Activated CD8-positive, alpha-beta T cell treated with anti-CD3 and anti-CD28 coated beads for 36 hours (primary cell): ENCODE data around the gene QSOX2. TPM values are rescaled to one million over a fixed set of nuclear protein-coding genes. Genes with fewer than 3 reads are reported as not detected.

Source experiments
- ATAC-seq: fragments of 200-7000 bp; cut with Tn5 transposase; one replicate; pipeline ENCODE4 v1.10.0; 2021; ENCODE audit warnings: mild to moderate bottlenecking, moderate library complexity
- CTCF ChIA-PET: fragments of 350-600 bp; sonication (Branson Sonifier 250); formaldehyde crosslinking; loops from one replicate; lab custom pipeline; 2021; ENCODE audit warnings: antibody characterized with exemption; lab: Charles Lee
- POLR2A ChIA-PET: fragments of 350-600 bp; sonication (Branson Sonifier 250); formaldehyde crosslinking; loops from one replicate; lab custom pipeline; 2021; ENCODE audit warnings: antibody characterized with exemption; lab: Charles Lee
- DNase-seq: peaks from one replicate; pipeline ENCODE4 v3.0.0-alpha.2; 2020
- H3K27ac Mint-ChIP-seq: one replicate; pipeline ENCODE4 v1.8.0; 2021; ENCODE audit warnings: mild to moderate bottlenecking, mixed read lengths
- H3K27me3 Mint-ChIP-seq: one replicate; pipeline ENCODE4 v1.8.0; 2021; ENCODE audit warnings: mixed read lengths
- H3K36me3 Mint-ChIP-seq: one replicate; pipeline ENCODE4 v1.8.0; 2021; ENCODE audit warnings: low read depth, mixed read lengths
- H3K4me1 Mint-ChIP-seq: one replicate; pipeline ENCODE4 v1.8.0; 2021; ENCODE audit warnings: low read depth, mixed read lengths
- H3K4me3 Mint-ChIP-seq: one replicate; pipeline ENCODE4 v1.8.0; 2021; ENCODE audit warnings: mild to moderate bottlenecking, moderate library complexity, mixed read lengths
- H3K9me3 Mint-ChIP-seq: one replicate; pipeline ENCODE4 v1.8.0; 2021; ENCODE audit warnings: mixed read lengths
- intact Hi-C: fragments of 100-400 bp; cut with micrococcal nuclease; formaldehyde crosslinking; loops from one replicate; pipeline ENCODE4 v1.10.0; 2022
- total RNA-seq, 2 experiments: library from RNA; stranded (reverse); gene quantifications; one replicate each; pipeline ENCODE4 v1.2.3, GENCODE V29; 2021
- TF ChIP-seq, protein P1 (sequence below): fragments of 200-600 bp; IDR thresholded peaks from one replicate; pipeline ENCODE4 v1.8.0; 2022; ENCODE audit warnings: antibody characterized with exemption, mild to moderate bottlenecking

Gene QSOX2, protein sequence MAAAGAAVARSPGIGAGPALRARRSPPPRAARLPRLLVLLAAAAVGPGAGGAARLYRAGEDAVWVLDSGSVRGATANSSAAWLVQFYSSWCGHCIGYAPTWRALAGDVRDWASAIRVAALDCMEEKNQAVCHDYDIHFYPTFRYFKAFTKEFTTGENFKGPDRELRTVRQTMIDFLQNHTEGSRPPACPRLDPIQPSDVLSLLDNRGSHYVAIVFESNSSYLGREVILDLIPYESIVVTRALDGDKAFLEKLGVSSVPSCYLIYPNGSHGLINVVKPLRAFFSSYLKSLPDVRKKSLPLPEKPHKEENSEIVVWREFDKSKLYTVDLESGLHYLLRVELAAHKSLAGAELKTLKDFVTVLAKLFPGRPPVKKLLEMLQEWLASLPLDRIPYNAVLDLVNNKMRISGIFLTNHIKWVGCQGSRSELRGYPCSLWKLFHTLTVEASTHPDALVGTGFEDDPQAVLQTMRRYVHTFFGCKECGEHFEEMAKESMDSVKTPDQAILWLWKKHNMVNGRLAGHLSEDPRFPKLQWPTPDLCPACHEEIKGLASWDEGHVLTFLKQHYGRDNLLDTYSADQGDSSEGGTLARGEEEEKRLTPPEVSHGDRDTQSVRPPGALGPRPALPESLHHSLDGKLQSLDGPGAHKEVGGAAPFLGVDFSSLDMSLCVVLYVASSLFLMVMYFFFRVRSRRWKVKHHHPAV
- total RNA-seq: 10 to 100 TPM; 21.0 to 21.5 TPM

GRCh38 chr9:136245219-136246150 is at the start of gene QSOX2:
TSS of gene QSOX2 (minus strand) at chr9:136245812. CDS start at chr9:136245803, 9 bp downstream.
- peak; percentile 86 for DNase-seq
- ChIA-PET POLR2A (interaction anchor here (0.6 to 1.3 kb wide), 7 partner anchors 13 to 362 kb away, joined by 3 to 5 read pairs (median 3); partner anchors contain the start of gene CAMSAP1), CTCF (no interaction called here)
- peak; percentile 68 for ATAC-seq
- intact Hi-C loops: no loop called here
- Mint-ChIP-seq H3K4me3 (peak within 1 kb of the TSS; percentile 94), H3K4me1 (peaks cover 40% of the 10 kb centered on the region), H3K9me3 (no peaks in the 10 kb centered on the region), H3K36me3 (peaks cover 4% of the 10 kb centered on the region), H3K27ac (peak within 1 kb of the TSS; percentile 93), H3K27me3 (no peaks in the 10 kb centered on the region)
- TF ChIP-seq, protein P1, sequence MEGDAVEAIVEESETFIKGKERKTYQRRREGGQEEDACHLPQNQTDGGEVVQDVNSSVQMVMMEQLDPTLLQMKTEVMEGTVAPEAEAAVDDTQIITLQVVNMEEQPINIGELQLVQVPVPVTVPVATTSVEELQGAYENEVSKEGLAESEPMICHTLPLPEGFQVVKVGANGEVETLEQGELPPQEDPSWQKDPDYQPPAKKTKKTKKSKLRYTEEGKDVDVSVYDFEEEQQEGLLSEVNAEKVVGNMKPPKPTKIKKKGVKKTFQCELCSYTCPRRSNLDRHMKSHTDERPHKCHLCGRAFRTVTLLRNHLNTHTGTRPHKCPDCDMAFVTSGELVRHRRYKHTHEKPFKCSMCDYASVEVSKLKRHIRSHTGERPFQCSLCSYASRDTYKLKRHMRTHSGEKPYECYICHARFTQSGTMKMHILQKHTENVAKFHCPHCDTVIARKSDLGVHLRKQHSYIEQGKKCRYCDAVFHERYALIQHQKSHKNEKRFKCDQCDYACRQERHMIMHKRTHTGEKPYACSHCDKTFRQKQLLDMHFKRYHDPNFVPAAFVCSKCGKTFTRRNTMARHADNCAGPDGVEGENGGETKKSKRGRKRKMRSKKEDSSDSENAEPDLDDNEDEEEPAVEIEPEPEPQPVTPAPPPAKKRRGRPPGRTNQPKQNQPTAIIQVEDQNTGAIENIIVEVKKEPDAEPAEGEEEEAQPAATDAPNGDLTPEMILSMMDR: no peak

DNA sequence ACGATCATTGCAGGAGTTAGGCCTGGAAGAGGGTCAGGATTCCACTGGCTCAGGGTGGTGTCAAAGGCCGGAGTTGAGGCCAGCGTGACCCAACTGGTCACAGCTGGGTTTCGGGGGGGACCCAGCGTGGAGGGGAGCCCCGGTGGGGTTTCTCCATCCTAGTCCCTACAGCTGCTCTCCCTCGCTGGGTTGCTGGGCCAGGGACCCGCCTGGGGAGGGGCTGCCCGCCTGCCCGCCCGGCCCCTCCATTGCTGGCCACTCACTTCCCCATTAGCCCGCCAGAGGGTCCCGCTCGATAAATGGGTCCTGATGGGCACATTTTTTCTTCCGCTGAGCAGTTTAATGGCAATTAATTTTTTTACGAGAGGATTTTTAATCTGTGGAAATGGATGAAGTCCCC is 49.4 kb upstream of the QSOX2 start:
- ATAC-seq (no peak), DNase-seq (no peak)
- H3K4me3 Mint-ChIP-seq: no peak overlapping the region
- intact Hi-C loops: no loop called here
- ChIA-PET CTCF (no interaction called here), POLR2A (no interaction called here)
- TF ChIP-seq, protein P1: no peak
- no peaks in the 10 kb centered on the region for H3K27me3 Mint-ChIP-seq
- no peaks in the 10 kb centered on the region for H3K9me3 Mint-ChIP-seq
- no peak overlapping the region for H3K27ac Mint-ChIP-seq
- H3K36me3 Mint-ChIP-seq: no peaks in the 10 kb centered on the region
- no peaks in the 10 kb centered on the region for H3K4me1 Mint-ChIP-seq

- TF ChIP-seq, protein P1: no peak
- H3K27me3 Mint-ChIP-seq: no peaks in the 10 kb centered on the region
- DNase-seq (no peak), ATAC-seq (no peak)
- POLR2A ChIA-PET: no interaction called here
- no peaks in the 10 kb centered on the region for H3K9me3 Mint-ChIP-seq
- intact Hi-C loops: no loop called here
- no peaks in the 10 kb centered on the region for H3K4me1 Mint-ChIP-seq
- H3K36me3 Mint-ChIP-seq: no peaks in the 10 kb centered on the region
- no peak overlapping the region for H3K27ac Mint-ChIP-seq
- H3K4me3 Mint-ChIP-seq: no peak overlapping the region
- CTCF ChIA-PET: no interaction called here
These were observed 48.8 kb upstream of the QSOX2 start for GRCh38 chr9:136294437-136294836.

DNA sequence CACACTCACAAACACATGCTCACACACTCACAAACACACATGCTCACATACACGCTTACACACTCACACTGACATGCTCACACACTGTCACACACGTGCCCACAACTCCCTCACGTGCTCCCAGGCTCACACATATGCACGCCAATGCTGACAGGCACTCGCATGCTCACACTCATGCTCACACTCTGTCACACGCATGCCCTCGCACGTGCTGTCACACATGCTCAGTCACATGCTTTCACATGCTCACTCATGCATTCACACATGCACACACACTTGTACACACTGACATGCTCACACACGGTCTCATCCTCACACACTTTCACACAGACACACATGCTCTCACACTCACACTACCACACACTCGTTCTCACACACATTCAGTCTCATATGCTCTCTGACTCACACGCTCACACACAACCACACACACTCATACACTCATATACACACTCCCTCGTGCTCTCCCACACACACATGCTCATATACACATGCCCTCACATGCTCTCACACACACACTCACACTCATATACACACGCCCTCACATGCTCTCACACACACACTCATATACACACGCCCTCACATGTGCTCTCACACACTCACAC is 48.0 kb upstream of the QSOX2 start:
- Mint-ChIP-seq H3K36me3 (no peaks in the 10 kb centered on the region), H3K27me3 (no peaks in the 10 kb centered on the region), H3K4me3 (no peak overlapping the region), H3K4me1 (no peaks in the 10 kb centered on the region), H3K27ac (no peak overlapping the region), H3K9me3 (no peaks in the 10 kb centered on the region)
- TF ChIP-seq, protein P1: no peak
- intact Hi-C loops: no loop called here
- ChIA-PET POLR2A (no interaction called here), CTCF (no interaction called here)
- DNase-seq (no peak), ATAC-seq (no peak)
